ENCODE measurements around the gene MYBBP1A. TPM values are rescaled to one million over a fixed set of nuclear protein-coding genes. Genes with fewer than 3 reads are reported as not detected.

Gene MYBBP1A
- total and polyA plus RNA-seq, 2 donors (not counting 1 experiment from before 2014, with no cell fraction given), result 72.4 to 74.4 TPM

GRCh38 chr17:4498461-4499397 is 56.5 kb downstream of the MYBBP1A start, which contains the start of gene SPNS2:
Gene SPNS2 (plus strand): TSS chr17:4498881. CDS start chr17:4499048, 167 bp downstream.
- no peak within 1 kb of the TSS for H3K27ac Mint-ChIP-seq
- no peaks in the 10 kb centered on the region for H3K36me3 ChIP-seq (replicated peaks in 1 of 2; ENCODE audit: control extremely low read depth in 1 of 2, control insufficient read depth in 1 of 2, extremely low read depth in 1 of 2, insufficient read depth in 2 of 2, low read length in 1 of 2)
- peaks cover 39% of the 10 kb centered on the region for H3K27me3 Mint-ChIP-seq
- peak within 1 kb of the TSS; percentile 85 for H3K4me3 Mint-ChIP-seq
- no peaks in the 10 kb centered on the region for H3K9me3 Mint-ChIP-seq (ENCODE audit: insufficient read depth)
- no peaks in the 10 kb centered on the region for H3K79me2 ChIP-seq (ENCODE audit: control insufficient read depth, insufficient read depth, low read length)
- ATAC-seq (ENCODE audit: low read depth) (peak; percentile 80), DNase-seq (peak; percentile 75)
- H3K9ac ChIP-seq (ENCODE audit: low read length), result peak within 1 kb of the TSS; percentile 54
- POLR2A ChIA-PET, result no interaction called here
- CTCF ChIA-PET, result no interaction called here
- intact Hi-C loops (cut with micrococcal nuclease), result no loop called here
- peak within 1 kb of the TSS in 3 of 5 experiments; percentile 29 to 52 (median 40) for H3K4me3 ChIP-seq (ENCODE audit: control extremely low read depth in 1 of 5, extremely low read depth in 1 of 5, insufficient read depth in 1 of 5, low read depth in 2 of 5, low read length in 4 of 5)
- peak within 1 kb of the TSS; percentile 51 for H2AFZ ChIP-seq (ENCODE audit: insufficient read depth, low read depth, low read length, poor library complexity, severe bottlenecking)
- H3K4me2 ChIP-seq (replicated peaks; ENCODE audit: low read depth, low read length, poor library complexity, severe bottlenecking), result peak within 1 kb of the TSS; percentile 88
- peaks cover 26% of the 10 kb centered on the region for H3K4me1 Mint-ChIP-seq
- H4K20me1 ChIP-seq (ENCODE audit: control insufficient read depth, insufficient read depth, low read length, poor library complexity, severe bottlenecking), result no peaks in the 10 kb centered on the region
- H3K4me1 ChIP-seq (ENCODE audit: control insufficient read depth in 2 of 2, insufficient read depth in 2 of 2, low read length in 2 of 2), result peaks cover 38 to 41% of the 10 kb centered on the region in 2 donors
- WGBS (ENCODE audit: insufficient coverage), result 1% methylated on average over 115 of the region's 117 CpGs
- H3K27ac ChIP-seq (ENCODE audit: low read length in 2 of 2), result no peak within 1 kb of the TSS
- peaks cover 0 to 10% (median 0%) of the 10 kb centered on the region in 3 donors for H3K9me3 ChIP-seq (ENCODE audit: control extremely low read depth in 1 of 3, control insufficient read depth in 2 of 3, insufficient read depth in 1 of 3, low read length in 2 of 3)
- peaks cover 0 to 48% (median 31%) of the 10 kb centered on the region in 4 experiments for H3K27me3 ChIP-seq (replicated peaks in 1 of 4; ENCODE audit: control extremely low read depth in 1 of 4, control insufficient read depth in 3 of 4, insufficient read depth in 4 of 4, low read length in 3 of 4)
- no peak for TF ChIP-seq EZH2 (IDR thresholded peaks at IDR 0.05; ENCODE audit: borderline replicate concordance, insufficient read depth, low read depth, low read length, poor library complexity, severe bottlenecking)
- TF ChIP-seq, protein P1, sequence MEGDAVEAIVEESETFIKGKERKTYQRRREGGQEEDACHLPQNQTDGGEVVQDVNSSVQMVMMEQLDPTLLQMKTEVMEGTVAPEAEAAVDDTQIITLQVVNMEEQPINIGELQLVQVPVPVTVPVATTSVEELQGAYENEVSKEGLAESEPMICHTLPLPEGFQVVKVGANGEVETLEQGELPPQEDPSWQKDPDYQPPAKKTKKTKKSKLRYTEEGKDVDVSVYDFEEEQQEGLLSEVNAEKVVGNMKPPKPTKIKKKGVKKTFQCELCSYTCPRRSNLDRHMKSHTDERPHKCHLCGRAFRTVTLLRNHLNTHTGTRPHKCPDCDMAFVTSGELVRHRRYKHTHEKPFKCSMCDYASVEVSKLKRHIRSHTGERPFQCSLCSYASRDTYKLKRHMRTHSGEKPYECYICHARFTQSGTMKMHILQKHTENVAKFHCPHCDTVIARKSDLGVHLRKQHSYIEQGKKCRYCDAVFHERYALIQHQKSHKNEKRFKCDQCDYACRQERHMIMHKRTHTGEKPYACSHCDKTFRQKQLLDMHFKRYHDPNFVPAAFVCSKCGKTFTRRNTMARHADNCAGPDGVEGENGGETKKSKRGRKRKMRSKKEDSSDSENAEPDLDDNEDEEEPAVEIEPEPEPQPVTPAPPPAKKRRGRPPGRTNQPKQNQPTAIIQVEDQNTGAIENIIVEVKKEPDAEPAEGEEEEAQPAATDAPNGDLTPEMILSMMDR (IDR thresholded peaks at IDR 0.05), result no peak

All from B cell (primary cell).